SU-DHL-6 (cell line): ENCODE measurements around the gene WNT16.

Experiments
- EZH2phosphoT487 ChIP-seq: fragments of 200-600 bp; sonication (generic), shearing (Covaris generic); conservative IDR thresholded peaks from 2 replicates; pipeline ENCODE4 v1.6.1; 2018; ENCODE audit warnings: mild to moderate bottlenecking, antibody characterized with exemption, low read length, moderate library complexity, mixed read lengths
- TF ChIP-seq, protein P1 (sequence below): fragments of 200-600 bp; sonication (generic); IDR thresholded peaks from one replicate; pipeline ENCODE4 v1.5.1; 2017; ENCODE audit warnings: antibody characterized with exemption, mild to moderate bottlenecking, low read length, moderate library complexity; ENCODE audit not compliant: insufficient read depth, poor library complexity, severe bottlenecking

DNA sequence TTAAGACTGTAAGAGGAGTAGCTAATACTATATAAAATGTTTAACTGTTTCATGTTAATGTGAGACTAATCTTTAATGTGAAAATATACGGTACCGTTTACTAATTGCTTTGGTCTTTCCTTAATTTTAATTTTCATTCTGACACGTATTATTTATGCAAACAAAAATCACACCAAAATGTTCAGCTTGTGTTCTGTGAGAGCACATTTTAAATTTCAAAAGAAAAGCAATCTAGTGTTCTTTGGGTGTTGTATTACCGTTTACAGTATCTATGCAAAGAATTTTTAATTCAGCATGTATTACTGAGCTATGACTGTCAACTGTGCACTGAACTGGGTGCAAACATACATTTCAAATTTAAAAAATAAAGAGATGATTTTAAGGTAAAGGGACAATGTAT is 2.2 kb downstream of the WNT16 start:
- TF ChIP-seq, protein P1, sequence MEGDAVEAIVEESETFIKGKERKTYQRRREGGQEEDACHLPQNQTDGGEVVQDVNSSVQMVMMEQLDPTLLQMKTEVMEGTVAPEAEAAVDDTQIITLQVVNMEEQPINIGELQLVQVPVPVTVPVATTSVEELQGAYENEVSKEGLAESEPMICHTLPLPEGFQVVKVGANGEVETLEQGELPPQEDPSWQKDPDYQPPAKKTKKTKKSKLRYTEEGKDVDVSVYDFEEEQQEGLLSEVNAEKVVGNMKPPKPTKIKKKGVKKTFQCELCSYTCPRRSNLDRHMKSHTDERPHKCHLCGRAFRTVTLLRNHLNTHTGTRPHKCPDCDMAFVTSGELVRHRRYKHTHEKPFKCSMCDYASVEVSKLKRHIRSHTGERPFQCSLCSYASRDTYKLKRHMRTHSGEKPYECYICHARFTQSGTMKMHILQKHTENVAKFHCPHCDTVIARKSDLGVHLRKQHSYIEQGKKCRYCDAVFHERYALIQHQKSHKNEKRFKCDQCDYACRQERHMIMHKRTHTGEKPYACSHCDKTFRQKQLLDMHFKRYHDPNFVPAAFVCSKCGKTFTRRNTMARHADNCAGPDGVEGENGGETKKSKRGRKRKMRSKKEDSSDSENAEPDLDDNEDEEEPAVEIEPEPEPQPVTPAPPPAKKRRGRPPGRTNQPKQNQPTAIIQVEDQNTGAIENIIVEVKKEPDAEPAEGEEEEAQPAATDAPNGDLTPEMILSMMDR = no peak
- TF ChIP-seq EZH2phosphoT487 = no peak
